Measurements from ENCODE around the gene SEPTIN7.

- TF ChIP-seq CTCF (IDR thresholded peaks at IDR 0.05; ENCODE audit: poor library complexity), result no peak
- no peak for TF ChIP-seq EZH2 (IDR thresholded peaks at IDR 0.05; ENCODE audit: borderline replicate concordance)
Observed at GRCh38 chr7:35839860-35840854, 39.3 kb downstream of the SEPTIN7 start.

All from hepatocyte (in vitro differentiated cells).